ENCODE results near the gene NQO2.
"Not testable (repeated sequence)": the region's sequence is repeated elsewhere in the genome, so short reads cannot be mapped to it uniquely, and the experiment has no call there.

Gene NQO2

DNA sequence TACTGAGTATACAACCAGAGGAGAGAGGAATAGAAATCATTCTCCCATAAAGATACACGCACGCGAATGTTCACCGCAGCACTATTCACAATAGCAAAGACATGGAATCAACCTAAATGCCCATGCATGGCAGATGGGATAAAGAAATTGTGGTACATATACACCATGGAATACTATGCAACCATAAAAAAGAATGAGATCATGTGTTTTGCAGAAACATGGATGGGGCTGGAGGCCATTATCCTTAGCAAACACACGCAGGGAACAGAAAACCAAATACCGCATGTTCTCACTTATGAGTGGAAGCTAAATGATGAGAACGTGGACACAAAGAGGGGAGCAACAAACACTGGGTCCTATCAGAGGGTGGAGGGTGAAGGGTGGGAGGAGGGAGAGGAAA, 31.8 kb upstream of the NQO2 start:
- DNase-seq (ENCODE audit: insufficient read length, low spot score) (no peak), FAIRE-seq (no peak)
- TF ChIP-seq PAX5 (IDR thresholded peaks at IDR 0.05; ENCODE audit: insufficient read depth, low read length, severe bottlenecking) (no peak), POU2F2 (IDR thresholded peaks at IDR 0.05; ENCODE audit: low read depth, low read length) (no peak), TAF1 (IDR thresholded peaks at IDR 0.05; ENCODE audit: low read depth, low read length) (no peak), POLR2AphosphoS5 (IDR thresholded peaks at IDR 0.05; ENCODE audit: low read depth, low read length) (no peak)

- FAIRE-seq, result no peak
- no peak for DNase-seq (ENCODE audit: insufficient read length, low spot score)
- TF ChIP-seq POLR2AphosphoS5 (IDR thresholded peaks at IDR 0.05; ENCODE audit: low read depth, low read length) (no peak), POU2F2 (IDR thresholded peaks at IDR 0.05; ENCODE audit: low read depth, low read length) (no peak), SPI1 (IDR thresholded peaks at IDR 0.05; ENCODE audit: low read depth, low read length) (no peak), TAF1 (IDR thresholded peaks at IDR 0.05; ENCODE audit: low read depth, low read length) (no peak), PAX5 (IDR thresholded peaks at IDR 0.05; ENCODE audit: insufficient read depth, low read length, severe bottlenecking) (no peak), POLR2A (IDR thresholded peaks at IDR 0.05; ENCODE audit: low read depth, low read length) (no peak)
These were observed 31.0 kb upstream of the NQO2 start for GRCh38 chr6:2968600-2969135.

DNA sequence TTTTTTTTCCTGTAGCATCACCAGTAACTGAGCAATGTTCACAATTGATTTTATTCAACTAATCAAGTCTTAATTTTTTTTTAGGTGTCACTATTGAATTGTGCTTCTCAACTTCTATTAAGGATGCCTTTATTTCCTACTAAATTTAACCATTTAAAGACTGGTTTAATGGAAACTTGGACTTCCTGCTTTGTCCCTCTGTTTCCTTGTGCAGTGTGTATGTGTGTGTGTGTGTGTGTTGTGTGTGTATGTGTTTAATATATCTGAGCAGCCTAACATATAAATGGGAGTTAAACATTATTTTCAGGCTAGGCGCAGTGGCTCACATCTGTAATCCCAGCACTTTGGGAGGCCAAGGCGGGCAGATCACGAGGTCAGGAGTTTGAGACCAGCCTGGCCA, 30.1 kb upstream of the NQO2 start:
- FAIRE-seq (no peak), DNase-seq (ENCODE audit: insufficient read length, low spot score) (no peak)
- TF ChIP-seq PAX5 (IDR thresholded peaks at IDR 0.05; ENCODE audit: insufficient read depth, low read length, severe bottlenecking), result no peak
- no peak for TF ChIP-seq POLR2A (IDR thresholded peaks at IDR 0.05; ENCODE audit: low read depth, low read length)
- no peak for TF ChIP-seq TAF1 (IDR thresholded peaks at IDR 0.05; ENCODE audit: low read depth, low read length)
- no peak for TF ChIP-seq SPI1 (IDR thresholded peaks at IDR 0.05; ENCODE audit: low read depth, low read length)
- no peak for TF ChIP-seq POLR2AphosphoS5 (IDR thresholded peaks at IDR 0.05; ENCODE audit: low read depth, low read length)
- no peak for TF ChIP-seq POU2F2 (IDR thresholded peaks at IDR 0.05; ENCODE audit: low read depth, low read length)

DNA sequence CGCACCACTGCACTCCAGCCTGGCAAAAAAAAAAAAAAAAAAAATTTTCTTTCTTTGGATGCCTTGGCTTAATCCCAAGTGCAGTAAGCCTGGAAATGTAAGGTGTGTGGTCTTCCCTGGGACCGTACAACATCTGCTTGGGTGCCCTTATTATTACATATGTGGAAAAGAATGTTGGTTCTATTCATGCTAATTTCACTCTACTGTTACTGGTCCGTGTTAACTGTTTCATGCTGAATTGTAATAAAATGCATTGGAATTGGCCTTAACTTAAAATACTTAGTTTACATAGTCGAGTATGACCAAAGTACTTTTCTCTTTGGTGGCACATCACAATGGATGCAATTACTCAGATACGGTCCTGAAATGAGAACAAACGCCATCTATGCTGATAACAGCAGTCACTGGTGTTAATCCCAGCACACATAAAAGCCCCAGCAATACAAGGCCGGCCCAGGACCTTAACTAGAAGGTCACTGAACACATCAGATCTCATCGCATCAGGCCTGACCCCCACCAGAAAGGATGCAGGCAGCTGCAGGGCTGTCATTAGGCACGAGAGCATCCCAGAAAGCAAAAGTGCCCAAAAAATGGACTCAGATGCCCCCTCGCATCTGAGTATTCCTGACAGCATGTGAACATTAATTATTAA, 29.5 kb upstream of the NQO2 start:
- TF ChIP-seq POLR2A (IDR thresholded peaks at IDR 0.05; ENCODE audit: low read depth, low read length) (no peak), SPI1 (IDR thresholded peaks at IDR 0.05; ENCODE audit: low read depth, low read length) (no peak), TAF1 (IDR thresholded peaks at IDR 0.05; ENCODE audit: low read depth, low read length) (no peak), PAX5 (IDR thresholded peaks at IDR 0.05; ENCODE audit: insufficient read depth, low read length, severe bottlenecking) (no peak), POLR2AphosphoS5 (IDR thresholded peaks at IDR 0.05; ENCODE audit: low read depth, low read length) (no peak), POU2F2 (IDR thresholded peaks at IDR 0.05; ENCODE audit: low read depth, low read length) (no peak)
- no peak for DNase-seq (ENCODE audit: insufficient read length, low spot score)
- no peak for FAIRE-seq

DNA sequence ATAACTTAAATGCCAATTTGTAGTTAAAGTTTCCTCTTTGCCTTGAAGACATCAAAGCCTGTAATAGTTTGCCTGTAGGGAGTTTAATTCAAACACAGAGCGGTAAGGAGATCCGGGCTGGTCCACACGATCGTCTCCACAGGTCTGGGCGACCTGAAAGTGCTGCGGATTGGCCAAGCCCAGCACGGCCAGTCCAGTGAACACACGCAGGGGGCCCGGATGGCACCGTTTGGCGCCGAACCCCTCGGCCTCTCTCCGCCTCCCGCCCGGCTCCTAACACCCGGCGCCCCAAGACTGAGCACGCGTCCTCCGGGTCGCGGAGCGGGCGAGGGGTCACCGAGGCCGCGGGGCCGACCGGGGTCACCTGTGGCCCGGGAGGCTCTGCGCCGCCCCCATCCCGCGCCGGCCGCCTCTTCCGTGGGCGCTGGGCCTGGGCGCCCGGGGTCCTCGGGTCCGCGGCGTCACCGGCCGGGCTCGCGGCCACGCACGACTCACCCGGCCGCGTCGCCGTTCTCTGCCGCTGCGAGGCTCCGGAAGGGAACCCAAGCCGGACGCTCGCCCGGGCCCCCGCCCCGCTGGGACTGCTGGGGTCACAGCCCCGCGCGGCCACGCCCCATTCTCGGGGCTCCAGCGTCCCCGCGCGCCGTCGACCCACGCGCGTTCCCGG, 28.8 kb upstream of the NQO2 start:
- no peak for DNase-seq (ENCODE audit: insufficient read length, low spot score)
- no peak for FAIRE-seq
- TF ChIP-seq POLR2AphosphoS5 (IDR thresholded peaks at IDR 0.05; ENCODE audit: low read depth, low read length), result no peak
- no peak for TF ChIP-seq TAF1 (IDR thresholded peaks at IDR 0.05; ENCODE audit: low read depth, low read length)
- TF ChIP-seq SPI1 (IDR thresholded peaks at IDR 0.05; ENCODE audit: low read depth, low read length), result no peak
- TF ChIP-seq POU2F2 (IDR thresholded peaks at IDR 0.05; ENCODE audit: low read depth, low read length), result no peak
- no peak for TF ChIP-seq PAX5 (IDR thresholded peaks at IDR 0.05; ENCODE audit: insufficient read depth, low read length, severe bottlenecking)
- TF ChIP-seq POLR2A (IDR thresholded peaks at IDR 0.05; ENCODE audit: low read depth, low read length), result no peak

GRCh38 chr6:2971420-2972218, 28.1 kb upstream of the NQO2 start, which contains the start of gene SERPINB6:
SERPINB6 (minus strand) TSS chr6:2971567; CDS start chr6:2959332, 12,235 bp downstream.
- no peak for DNase-seq (ENCODE audit: insufficient read length, low spot score)
- TF ChIP-seq TAF1 (IDR thresholded peaks at IDR 0.05; ENCODE audit: low read depth, low read length) (no peak), POLR2A (IDR thresholded peaks at IDR 0.05; ENCODE audit: low read depth, low read length) (no peak), PAX5 (IDR thresholded peaks at IDR 0.05; ENCODE audit: insufficient read depth, low read length, severe bottlenecking) (no peak), SPI1 (IDR thresholded peaks at IDR 0.05; ENCODE audit: low read depth, low read length) (no peak), POLR2AphosphoS5 (IDR thresholded peaks at IDR 0.05; ENCODE audit: low read depth, low read length) (no peak)

GRCh38 chr6:2972219-2972487, 27.5 kb upstream of the NQO2 start:
- not testable (repeated sequence) for FAIRE-seq; DNase-seq (ENCODE audit: insufficient read length, low spot score)

More at GRCh38 chr6:2971420-2972218, 28.1 kb upstream of the NQO2 start, which contains the start of gene SERPINB6:
- no peak for FAIRE-seq

- DNase-seq (ENCODE audit: insufficient read length, low spot score); FAIRE-seq: not testable (repeated sequence)
These were observed 27.0 kb upstream of the NQO2 start for GRCh38 chr6:2972685-2973084.

DNA sequence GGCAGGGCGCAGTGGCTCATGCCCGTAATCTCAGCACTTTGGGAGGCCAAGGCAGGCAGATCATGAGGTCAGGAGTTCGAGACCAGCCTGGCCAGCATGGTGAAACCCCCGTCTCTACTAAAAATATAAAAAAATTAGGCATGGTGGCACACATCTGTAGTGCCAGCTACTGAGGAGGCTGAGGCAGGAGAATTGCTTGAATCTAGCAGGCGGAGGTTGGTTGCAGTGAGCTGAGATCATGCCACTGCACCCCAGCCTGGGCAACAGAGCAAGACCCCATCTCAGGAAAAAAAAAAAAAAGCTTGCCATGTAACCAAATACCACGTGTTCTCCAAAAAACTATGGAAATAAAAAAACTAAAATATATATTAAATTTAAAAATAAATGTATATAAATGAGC, 26.5 kb upstream of the NQO2 start:
- not testable (repeated sequence) for FAIRE-seq; DNase-seq (ENCODE audit: insufficient read length, low spot score)

DNA sequence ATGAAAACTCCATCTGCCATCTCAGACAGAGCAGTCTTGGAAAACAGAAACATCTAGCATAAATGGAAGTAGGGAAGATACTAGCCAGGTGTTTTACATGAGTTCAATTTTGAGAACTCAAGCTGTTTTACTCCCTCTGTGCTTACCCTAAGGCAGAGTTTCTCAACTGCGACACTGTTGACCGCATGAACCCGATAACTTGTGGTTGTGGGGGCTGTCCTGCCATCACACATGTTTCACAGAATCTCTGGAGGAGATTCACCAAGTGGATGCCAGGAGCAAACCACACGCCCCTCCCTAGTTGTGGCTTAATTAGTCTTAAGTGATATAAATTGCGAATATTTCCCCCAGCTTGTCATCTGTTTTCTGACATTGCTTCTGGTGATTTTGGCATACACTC, 26.0 kb upstream of the NQO2 start:
- FAIRE-seq (no peak), DNase-seq (ENCODE audit: insufficient read length, low spot score) (no peak)
- TF ChIP-seq POLR2AphosphoS5 (IDR thresholded peaks at IDR 0.05; ENCODE audit: low read depth, low read length) (no peak), POLR2A (IDR thresholded peaks at IDR 0.05; ENCODE audit: low read depth, low read length) (no peak), SPI1 (IDR thresholded peaks at IDR 0.05; ENCODE audit: low read depth, low read length) (no peak)
